Astrocyte (in vitro differentiated cells and primary cell): ENCODE measurements around the gene PYGM.

Experiments used
- CTCF ChIP-seq: IDR thresholded peaks from 2 replicates; pipeline ENCODE4 v1.5.1; 2011; ENCODE audit warnings: low read depth, mild to moderate bottlenecking, inconsistent platforms, low read length, moderate library complexity; ENCODE audit not compliant: insufficient read depth
- EZH2 ChIP-seq: IDR thresholded peaks from 2 replicates; pipeline ENCODE4 v1.6.1; 2012; ENCODE audit warnings: mild to moderate bottlenecking, low read length, inconsistent platforms; ENCODE audit not compliant: insufficient read depth

- TF ChIP-seq CTCF (no peak), EZH2 (no peak)
These were observed 8.6 kb downstream of the PYGM start for GRCh38 chr11:64751136-64751535.
